MM.1S (cell line): ENCODE data around the gene STX17.

ENCODE experiments used
- CTCF ChIP-seq: fragments of 300-600 bp; sonication (generic); IDR thresholded peaks from 2 replicates; pipeline ENCODE4 v1.5.1; 2016; ENCODE audit warnings: antibody characterized with exemption, low read length, mixed read lengths
- EZH2 ChIP-seq: fragments of 300-600 bp; sonication (generic); optimal IDR thresholded peaks from 2 replicates; pipeline ENCODE3; 2017; ENCODE audit warnings: low read depth, mild to moderate bottlenecking, antibody characterized with exemption, low read length, mixed read lengths

DNA sequence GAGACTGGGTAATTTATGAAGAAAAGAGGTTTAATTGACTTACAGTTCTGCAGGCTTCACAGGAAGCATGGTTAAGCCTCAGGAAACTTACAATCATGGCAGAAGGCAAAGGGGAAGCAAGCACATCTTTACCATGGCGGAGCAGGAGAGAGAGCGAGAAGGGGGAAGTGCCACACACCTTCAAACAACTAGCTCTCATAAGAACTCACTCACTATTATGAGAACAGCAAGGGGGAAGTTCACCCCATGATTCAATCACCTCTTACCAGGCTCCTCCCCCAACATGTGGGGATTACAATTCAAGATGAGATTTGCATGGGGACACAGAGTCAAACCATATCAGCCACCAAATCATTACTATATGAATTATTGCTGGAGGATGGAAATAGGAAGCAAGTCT is 30.3 kb upstream of the STX17 start:
- TF ChIP-seq CTCF (no peak), EZH2 (no peak)
